HG03378 (cell line): Measurements from ENCODE around the gene HESX1.

Experiments
- ATAC-seq: cut with Tn5 transposase; IDR thresholded peaks from one replicate; pipeline ENCODE4 v1.9.1; 2021; ENCODE audit warnings: mild to moderate bottlenecking, moderate library complexity; ENCODE audit not compliant: unreplicated experiment

The HESX1 gene

DNA sequence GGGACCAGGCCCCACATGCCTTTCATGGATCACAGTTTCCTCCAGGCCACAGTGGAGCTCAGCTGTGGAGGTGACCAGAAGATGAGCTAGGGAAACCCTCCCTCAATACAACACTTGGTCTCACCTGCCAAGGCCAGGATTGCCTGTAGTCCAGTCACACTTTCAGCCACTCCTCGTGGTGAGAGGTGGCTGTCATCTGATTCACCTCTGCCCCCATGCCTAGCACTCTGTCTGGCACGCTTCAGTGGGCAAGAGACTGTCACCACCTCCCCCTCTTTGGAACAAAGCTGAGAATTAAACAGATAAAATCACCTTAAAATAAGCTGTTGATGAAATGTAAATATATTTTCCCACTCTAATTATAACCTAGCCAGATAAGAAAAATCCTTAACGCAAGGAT, 30.7 kb downstream of the HESX1 start:
- ATAC-seq: no peak

DNA sequence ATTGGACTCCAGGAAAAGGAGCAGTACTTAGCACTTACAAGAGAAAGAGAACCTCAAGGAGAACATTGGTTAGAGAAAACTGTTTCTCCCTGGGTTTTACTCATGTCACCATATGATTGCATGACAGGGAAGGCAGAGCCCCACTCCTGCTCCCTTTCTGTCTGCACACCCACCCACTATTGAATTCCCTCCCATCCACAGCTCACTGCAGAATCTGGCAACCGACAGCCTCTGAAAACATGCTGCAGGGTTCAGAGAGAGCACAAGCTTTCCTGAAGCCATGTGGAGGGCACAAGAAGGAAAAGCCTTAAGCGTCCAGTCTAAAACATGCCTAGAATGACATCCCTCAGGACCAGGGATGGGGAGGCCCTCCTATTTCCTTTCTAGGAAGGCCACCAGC, 31.6 kb downstream of the HESX1 start:
- no peak for ATAC-seq

DNA sequence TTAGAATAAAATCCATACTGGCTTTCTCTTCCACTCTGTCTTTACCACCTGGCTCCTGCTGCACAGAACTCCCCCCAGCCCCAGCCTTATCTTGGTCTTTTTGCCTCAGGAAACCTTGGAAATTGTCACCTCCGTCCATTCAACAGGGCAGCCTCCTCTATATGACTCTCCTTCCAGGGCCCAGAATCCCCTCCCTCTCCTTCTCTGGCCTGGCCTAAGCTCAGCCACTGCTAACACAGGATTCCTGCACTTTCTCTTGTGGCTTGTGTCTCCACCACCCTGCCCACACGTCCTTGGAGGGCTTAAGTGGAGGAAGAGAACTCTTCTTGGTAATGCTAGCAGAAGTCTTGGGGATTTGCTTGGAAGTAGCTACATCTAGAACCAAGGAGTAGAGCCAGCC, 33.1 kb downstream of the HESX1 start:
- no peak for ATAC-seq

DNA sequence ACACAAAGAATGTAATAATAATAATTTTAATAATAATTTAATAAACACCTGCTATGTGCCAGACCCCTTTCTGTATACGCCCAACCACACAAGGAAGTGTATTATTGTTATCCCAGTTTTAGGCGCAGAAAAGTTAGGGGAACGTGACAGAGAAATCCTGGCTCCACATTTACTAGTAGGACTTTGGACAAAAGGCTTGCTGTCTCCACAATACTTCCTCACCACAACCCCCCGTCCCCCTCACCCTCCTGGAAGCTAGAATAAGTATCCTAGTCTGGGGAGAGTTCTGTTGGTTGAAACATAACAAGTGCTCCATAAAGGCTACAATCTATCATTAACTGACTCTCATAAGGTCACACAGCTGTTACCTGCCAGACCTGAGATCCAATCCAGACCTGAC, 34.1 kb downstream of the HESX1 start:
- ATAC-seq: no peak

DNA sequence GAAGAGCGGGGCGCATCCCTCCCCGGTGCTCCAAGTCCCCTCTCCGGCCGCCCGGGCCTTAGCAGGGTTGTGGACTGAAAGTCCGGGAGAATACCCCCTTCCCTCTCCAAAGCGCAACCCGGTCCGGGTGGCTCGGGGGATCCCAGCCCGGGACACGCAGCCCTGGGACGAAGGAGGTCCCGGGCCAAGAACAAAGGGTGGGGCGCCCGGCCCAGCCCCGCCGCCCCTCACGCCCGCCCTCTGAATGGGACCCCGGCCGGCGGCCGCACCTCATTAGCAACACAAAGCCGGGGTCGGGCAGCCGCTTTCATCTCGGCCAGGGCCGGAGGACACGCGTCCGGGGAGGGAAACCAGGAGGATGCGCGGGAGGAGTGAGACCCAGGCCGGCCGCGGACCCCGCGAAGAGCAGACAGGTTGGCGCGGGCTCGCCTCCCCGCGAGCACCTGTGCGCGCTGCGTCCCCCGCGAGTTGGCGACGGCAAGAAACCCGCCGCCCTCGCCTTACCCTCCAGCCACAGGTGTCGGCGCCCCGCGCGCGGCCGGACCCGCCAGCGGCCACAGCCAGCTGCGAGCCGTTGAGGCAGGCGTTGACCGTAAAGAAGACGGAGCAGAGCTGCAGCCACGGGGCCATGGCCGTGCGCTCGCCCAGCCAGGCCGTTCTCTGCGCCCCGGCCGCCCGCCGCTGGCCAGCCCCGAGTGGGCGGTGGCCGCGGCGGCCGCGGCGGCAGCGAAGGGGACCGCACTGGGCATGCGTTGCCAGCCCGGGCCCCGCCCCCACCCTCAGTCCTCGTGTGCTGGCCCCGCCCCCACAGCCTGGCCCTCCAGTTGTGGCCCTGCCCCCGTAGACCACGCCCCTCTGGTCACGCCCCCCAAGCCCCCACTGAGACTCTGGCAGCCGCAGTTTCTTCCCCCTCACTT, 34.9 kb downstream of the HESX1 start, which contains the start of gene IL17RD:
Gene IL17RD, minus strand, starts transcription at position 697 of the 917 bp plus-strand sequence. Its CDS starts 67 bp downstream, at position 630.
- ATAC-seq: no peak

DNA sequence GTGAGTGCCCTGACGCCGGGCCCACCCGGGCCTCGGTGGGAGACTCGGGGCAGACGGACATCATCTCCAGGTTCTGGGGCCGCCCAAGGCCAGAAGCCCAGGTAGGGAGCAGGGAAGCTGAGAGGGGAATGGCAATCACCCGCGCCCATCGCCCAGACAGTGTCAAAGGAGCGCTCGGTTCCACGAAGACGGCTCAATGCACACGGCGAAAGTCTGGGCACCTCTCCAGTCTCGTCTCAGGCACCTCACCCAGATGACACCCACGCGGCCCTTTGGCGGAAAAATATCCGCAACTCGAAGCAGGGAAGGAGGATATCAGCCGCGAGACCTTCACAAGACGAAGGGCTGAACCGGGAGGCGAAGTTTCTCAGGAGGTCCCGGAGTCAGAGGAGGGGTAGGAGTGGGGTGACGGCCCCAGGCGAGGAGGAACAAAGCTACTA, 35.5 kb downstream of the HESX1 start:
- no peak for ATAC-seq

DNA sequence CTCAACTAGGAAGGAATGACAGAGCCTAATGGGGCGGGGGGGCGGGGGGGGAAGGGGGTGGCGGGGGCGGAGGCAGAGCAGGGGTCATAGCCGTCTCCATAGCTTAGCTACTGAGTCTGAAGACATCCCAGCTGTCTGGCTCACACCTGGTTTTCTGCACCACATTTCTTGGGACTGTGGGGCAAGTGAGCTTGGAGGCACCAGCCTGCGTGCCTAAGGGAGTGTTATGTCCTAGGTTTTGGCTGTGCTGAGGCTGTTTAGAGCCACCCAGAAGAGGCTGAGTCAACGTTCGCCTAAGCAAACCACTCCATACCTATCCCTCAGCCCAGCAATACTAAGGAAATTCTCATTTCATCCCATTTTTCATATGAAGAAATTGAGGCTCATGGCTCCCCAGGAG, 36.0 kb downstream of the HESX1 start:
- ATAC-seq: no peak

DNA sequence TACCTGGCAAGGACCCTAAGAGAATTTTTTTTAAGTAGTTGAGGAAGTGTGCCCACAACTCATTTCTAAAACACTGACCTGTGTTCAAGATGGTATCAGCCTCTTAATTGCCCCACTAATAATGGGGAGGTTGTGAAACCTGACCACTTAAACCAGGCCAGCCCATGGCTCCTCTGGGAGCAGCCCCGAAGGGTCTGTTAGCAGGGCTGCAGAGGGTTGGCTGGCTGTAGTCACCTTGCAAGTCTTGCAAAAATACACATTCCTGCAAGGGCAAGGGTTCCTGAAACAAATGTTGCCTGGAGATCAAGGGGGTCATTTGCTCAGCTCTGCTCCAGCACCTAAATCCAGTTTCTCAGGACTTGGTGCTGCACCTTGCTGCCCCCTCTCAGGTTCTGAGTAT, 37.9 kb downstream of the HESX1 start:
- no peak for ATAC-seq

DNA sequence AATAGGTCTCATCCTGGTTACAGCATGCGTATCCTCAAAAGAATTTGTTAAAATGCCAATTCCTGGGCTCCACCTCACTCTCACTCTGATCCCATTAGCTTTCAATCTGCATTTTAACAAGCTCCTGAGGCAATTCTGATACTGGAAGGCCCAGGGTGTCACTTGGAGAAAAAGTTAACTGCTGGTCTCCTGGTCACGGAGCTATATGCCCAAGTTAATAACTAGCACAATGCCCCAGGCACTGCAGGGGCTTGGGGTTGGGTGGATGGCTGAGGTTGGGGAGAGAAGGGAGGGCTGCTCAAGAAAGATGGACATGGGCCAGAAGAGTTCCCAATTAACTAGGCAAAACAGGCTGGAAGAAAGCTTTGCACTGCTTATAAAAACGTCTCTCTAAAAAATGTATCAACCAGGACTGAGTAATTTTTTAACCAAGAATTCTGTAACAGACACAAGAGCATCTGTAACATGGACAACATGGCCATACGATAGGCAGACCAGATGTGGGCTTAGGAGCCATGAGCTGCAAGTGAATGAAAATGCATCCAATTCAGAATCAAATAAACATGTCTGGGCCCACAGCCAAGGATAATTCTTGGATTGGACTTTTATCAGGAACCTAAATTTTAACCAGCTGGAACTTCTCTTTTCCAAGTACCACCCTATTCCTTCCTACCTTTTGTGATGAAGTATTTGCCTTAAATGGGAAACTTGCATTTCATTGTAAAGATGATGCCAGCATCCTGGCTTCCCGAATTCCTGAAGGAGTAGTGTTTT, 38.8 kb downstream of the HESX1 start:
- no peak for ATAC-seq

DNA sequence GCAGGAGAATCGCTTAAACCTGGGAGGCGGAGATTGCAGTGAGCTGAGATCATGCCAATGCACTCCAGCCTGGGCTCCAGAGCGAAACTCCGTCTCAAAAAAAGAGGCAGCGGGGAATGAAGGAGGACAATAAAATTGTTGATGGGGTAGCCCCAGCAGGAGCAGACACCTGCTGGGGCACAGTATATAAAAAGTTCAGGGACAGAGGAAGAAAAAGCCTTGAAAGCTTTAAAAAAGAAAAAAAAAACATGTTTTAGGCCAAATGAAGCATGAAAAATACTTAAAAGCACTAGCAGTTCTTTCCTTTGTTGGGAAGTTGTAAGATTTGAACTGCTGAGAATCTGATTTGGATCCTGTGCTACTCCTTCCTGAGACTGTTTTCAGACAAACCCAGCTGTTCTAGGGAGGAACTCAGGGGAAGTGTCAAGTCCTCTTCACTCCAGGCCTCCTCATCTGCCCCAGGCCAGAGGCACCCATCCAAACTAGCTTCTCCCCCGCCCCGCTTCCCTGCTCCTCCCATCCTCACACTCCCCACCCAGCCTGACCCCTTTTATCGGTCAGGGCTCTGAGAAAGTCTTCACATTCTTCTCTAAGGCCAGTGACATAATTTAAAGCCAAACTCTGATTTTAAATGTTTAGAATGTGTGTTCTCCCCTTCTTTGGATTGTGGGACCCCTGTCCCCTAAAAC, 39.6 kb downstream of the HESX1 start:
- no peak for ATAC-seq

DNA sequence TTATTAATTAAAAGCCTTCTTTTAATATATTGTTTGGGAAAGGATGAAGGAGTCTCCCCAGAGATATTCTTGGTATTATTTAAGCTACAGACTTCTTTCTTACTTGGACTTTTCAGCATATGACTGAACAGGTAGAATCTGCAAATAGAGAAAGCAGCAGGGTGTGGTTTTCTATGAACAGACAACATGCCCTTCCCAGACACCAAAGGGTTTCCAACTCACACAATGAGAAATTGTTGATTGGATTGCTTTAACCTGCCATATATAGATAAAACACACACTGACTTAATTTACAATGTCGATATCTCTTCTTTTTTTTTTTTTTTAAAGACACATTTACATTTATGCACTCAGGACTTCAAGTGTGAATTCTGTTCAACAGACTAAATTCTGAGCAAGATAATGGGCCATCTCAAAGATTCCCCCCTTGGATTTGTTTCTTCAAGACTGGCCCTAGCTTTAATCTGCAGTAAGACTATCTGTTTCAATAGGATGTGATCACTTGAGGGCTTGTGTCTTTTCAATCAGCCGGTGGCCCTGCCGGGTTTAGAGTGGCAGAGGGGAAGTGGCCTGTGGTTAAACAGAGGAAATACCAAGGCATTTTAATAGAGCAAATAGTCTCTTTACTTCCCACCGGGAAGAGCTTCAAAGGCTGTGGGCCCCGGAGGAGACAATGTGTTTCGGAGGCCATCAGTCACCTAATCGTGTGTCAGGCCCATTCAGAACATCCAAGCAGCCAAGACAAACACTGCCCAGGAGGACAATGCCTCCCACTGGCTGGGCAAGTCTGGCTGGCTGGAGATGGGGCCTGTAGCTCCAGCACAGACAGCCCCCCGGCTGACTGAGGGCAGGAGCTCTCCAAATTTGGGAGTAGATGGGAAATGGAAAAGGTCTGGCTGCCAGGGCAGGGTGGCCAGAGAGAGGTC, 40.7 kb downstream of the HESX1 start:
- ATAC-seq: no peak

DNA sequence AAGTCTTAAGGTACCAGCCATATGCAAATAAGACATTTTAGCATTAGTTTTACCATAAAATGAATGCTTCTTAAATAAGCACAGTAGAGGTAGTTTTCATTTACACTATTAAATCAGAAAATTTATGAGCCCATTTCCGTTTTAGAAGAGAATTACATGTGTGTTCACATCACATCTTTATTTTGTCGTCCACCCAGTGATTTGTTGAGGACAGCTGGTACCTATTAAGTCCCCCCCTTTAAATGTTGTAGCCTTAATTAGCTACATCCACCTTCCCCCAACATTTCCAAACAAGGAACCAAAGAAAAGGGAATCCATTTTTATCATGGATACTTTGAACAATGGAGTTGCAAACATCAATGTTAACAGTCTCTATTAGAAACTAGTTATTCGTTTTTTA, 41.5 kb downstream of the HESX1 start:
- no peak for ATAC-seq

DNA sequence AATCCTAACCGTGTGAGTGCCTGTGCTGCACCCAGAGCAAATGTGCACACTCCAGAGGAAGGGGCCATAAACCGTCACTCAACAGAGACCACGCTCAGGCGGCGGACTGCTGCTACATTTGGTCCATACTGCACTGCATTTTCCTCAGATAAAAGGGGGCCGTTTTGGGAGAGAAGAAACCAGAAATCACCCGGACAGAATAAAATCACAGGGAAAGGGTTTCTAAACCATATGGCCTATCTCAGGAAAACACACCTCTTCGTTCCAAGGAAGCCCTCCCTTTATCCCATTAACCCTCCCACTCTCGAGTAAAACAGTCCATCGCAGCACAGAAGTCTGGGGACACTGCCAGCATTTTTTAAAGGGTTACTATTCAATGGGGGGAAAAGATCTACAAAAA, 42.2 kb downstream of the HESX1 start:
- no peak for ATAC-seq

DNA sequence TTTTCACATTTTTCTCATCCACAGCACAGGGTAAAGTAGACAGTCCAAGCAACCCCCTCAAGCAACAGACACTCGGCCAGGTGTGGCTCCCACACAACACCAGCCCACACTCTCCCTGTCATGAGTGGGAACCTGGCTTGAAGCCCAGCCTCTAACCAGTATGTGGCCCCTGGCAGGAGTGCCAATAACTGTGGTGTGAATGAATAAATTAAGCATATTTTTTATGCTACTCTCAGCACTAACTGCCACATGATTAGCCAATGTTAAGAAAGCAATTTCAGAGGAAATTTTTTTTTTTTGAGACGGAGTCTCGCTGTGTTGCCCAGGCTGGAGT, 44.5 kb downstream of the HESX1 start:
- no peak for ATAC-seq

DNA sequence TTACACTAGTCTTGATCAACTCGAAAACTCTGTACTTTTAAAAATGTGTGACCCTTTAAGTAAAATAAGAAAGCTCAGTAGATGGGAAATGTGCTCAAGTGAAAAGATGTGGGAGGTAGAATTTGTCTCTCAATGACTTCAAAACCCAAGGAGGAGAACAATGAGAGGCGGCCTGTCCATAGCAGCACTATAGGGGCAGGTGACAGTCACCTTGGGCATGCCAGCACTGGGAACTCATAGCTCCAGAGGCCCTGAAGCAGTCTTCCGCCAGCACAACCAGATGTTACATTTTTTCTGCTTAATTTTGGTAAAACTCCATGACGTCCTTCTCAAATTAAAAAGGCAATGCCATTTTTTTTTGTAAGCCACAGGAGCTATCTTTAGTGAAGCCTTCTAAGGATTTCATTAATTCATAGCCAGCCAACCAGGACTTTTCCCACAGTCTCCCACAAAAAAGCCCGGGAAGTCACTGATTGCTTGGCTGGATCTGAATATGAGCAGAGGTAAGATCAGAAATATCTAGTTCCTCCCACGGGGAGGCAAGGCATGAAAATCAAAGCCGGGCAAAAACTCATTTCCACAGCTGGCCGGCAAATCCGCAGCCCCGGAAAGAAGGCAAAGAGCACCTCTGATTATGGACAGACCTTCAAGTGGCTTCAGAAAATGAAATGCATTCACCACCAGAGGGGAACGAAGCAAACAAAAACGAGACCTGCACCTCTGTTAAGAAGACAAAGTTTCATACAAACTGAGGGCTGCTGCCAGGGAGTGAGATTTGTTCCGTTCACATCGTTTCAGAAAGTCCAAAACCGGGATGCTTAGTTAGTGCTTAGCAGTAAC, 45.1 kb downstream of the HESX1 start:
- no peak for ATAC-seq

DNA sequence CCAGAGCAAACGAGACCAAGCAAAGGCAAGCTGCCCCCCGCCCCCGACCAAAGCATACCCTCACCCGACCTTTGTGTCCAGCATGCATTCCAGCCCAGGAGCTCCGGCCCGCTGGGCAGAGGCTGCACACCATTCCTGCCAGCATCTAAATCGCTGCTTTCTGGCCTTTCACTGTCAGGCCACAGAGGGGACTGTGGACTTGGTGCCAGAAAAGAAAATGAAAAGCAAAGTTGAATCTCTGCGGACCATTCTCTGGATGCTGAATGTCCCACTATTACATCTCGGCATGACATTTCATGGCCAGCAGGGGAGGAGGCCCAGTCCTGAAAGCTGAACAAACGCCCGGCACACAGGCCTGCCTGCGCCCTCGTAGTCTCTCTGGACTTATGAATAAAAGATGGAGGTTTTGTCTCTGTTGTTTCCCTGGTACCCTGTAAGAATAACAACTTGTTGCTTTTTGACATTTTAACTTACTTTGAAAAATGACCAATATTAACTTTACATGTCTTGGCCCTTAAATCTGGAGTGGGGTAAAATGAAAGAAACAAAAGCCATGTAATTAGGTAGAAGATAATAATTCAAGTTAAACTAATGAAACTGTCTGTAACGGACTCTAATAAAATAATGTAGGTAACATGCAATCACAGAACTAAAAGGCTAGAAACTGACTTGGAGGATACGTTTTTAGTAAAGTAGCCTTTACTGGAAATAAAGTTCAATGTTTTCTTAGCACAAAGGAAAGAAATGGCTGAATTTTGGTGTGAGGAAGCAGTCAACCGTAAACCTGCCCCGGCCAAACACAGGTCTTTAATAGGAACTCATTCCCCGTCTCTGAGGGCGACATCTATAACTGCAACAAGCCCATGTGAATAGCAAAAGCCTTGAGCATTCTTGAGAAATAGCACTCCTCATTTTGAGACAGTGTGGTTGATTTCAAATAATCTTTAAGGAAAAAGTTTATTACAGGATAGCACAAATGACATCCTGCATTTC, 47.3 kb downstream of the HESX1 start:
- no peak for ATAC-seq

DNA sequence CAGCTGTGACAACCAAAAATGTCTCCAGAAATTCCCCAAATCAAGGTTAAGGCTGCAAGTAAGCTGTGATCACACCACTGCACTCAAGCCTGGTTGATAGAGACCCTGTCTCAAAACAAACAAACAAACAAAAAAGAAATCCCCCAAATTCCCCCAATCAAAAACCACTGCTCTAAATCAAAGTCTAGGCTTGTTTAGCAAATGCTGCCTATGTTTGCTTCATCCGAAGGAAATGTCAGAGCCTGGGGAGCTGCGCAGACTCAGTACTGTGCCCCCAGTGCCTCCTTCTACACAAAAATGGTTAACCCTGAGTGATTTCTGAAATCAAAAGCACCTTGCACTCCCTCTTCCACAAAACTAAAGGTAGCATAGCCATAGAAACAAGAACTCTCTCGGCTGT, 48.0 kb downstream of the HESX1 start:
- no peak for ATAC-seq

DNA sequence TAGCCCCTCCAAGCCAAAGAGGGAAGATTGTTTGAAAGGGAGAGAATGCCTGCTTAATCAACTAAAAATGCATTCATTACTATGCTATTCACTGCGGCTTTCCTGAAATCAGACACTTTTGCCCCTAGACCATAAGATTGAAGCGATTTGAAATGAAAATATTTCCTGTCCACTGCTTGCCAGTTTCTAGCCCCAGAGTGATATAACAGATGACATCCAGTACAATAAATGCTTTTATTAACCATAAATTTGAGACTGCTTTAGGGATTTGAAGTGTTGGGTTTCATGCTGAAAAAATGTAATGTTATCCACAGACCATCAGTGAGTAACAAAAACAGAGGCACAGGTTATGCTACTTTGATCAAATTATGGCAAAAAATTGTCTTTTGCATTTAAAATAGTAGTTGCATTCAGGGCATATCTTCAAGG, 48.7 kb downstream of the HESX1 start:
- no peak for ATAC-seq
